SU-DHL-6 (cell line): ENCODE results near the gene PAQR4.
A peak's percentile ranks its signal among the peaks of the same experiment; 100 is the strongest.

Experiments used
- H2AFZ ChIP-seq: fragments of 200-600 bp; sonication (generic); 2 replicates; pipeline ENCODE4 v1.6.1; 2014; ENCODE audit warnings: low read depth, mild to moderate bottlenecking, moderate library complexity, mixed read lengths, antibody characterized with exemption, low read length; ENCODE audit not compliant: severe bottlenecking
- H3F3A ChIP-seq: fragments of 200-600 bp; shearing (Covaris generic); 2 replicates; pipeline ENCODE4 v1.6.0; 2016; ENCODE audit warnings: antibody characterized with exemption, mild to moderate bottlenecking; ENCODE audit not compliant: insufficient read depth
- H3K27ac ChIP-seq: fragments of 200-600 bp; sonication (generic); 2 replicates; pipeline ENCODE4 v1.5.1; 2016; ENCODE audit warnings: low read depth, mild to moderate bottlenecking, low read length, moderate library complexity, mixed read lengths
- H3K27me3 ChIP-seq: fragments of 200-600 bp; sonication (generic), shearing (Covaris generic); 2 replicates; pipeline ENCODE4 v1.6.0; 2014; ENCODE audit warnings: mild to moderate bottlenecking, low read length
- H3K36me3 ChIP-seq: fragments of 200-600 bp; sonication (generic); 2 replicates; pipeline ENCODE4 v1.6.1; 2014; ENCODE audit warnings: mild to moderate bottlenecking, low read length, mixed read lengths
- H3K4me2 ChIP-seq: fragments of 300-600, 200-600 bp; shearing (Covaris generic), sonication (generic); 2 replicates; pipeline ENCODE4 v1.6.0; 2014; ENCODE audit warnings: low read length, low read depth, mild to moderate bottlenecking; ENCODE audit not compliant: poor library complexity, severe bottlenecking
- H3K4me3 ChIP-seq: fragments of 200-600 bp; sonication (generic); 2 replicates; pipeline ENCODE4 v1.5.1; 2014; ENCODE audit warnings: antibody characterized with exemption, low read length, mild to moderate bottlenecking, mixed read lengths; ENCODE audit not compliant: insufficient read depth, poor library complexity, severe bottlenecking
- H3K79me2 ChIP-seq: fragments of 200-600 bp; sonication (generic); 2 replicates; pipeline ENCODE4 v1.6.1; 2014; ENCODE audit warnings: mild to moderate bottlenecking, low read length, moderate library complexity; ENCODE audit not compliant: insufficient read depth
- H3K9ac ChIP-seq: fragments of 200-600 bp; sonication (generic); 2 replicates; pipeline ENCODE4 v1.7.0; 2014; ENCODE audit warnings: mild to moderate bottlenecking, low read length
- H3K9me2 ChIP-seq: fragments of 200-600 bp; sonication (generic); replicated peaks from 2 replicates; pipeline ENCODE4 v1.6.1; 2014; ENCODE audit warnings: low read length; ENCODE audit not compliant: insufficient read depth
- H3K9me3 ChIP-seq: fragments of 200-600 bp; sonication (generic); 2 replicates; pipeline ENCODE4 v1.6.1; 2014; ENCODE audit warnings: low read length, mixed read lengths; ENCODE audit not compliant: insufficient read depth
- H4K20me1 ChIP-seq: fragments of 200-600 bp; sonication (generic); 2 replicates; pipeline ENCODE4 v1.6.1; 2014; ENCODE audit warnings: low read depth, mild to moderate bottlenecking, antibody characterized with exemption, low read length, moderate library complexity, mixed read lengths
- CTCF ChIP-seq: fragments of 200-600 bp; sonication (generic); IDR thresholded peaks from one replicate; pipeline ENCODE4 v1.5.1; 2017; ENCODE audit warnings: antibody characterized with exemption, mild to moderate bottlenecking, low read length, moderate library complexity; ENCODE audit not compliant: insufficient read depth, poor library complexity, severe bottlenecking
- EZH2phosphoT487 ChIP-seq: fragments of 200-600 bp; sonication (generic), shearing (Covaris generic); conservative IDR thresholded peaks from 2 replicates; pipeline ENCODE4 v1.6.1; 2018; ENCODE audit warnings: mild to moderate bottlenecking, antibody characterized with exemption, low read length, moderate library complexity, mixed read lengths

PAQR4 gene

GRCh38 chr16:2980227-2981176 lies 11.4 kb downstream of the PAQR4 start, which contains the start of gene PKMYT1:
Gene PKMYT1 (minus strand): TSS chr16:2980446. CDS start chr16:2979657, 789 bp downstream.
- Histone ChIP-seq H3K27ac (peak within 1 kb of the TSS; percentile 80), H2AFZ (peak within 1 kb of the TSS; percentile 29), H3F3A (peaks cover 21% of the 10 kb centered on the region), H3K9me3 (no peaks in the 10 kb centered on the region), H3K4me3 (peak within 1 kb of the TSS; percentile 83), H3K36me3 (no peaks in the 10 kb centered on the region), H3K27me3 (no peaks in the 10 kb centered on the region), H3K9ac (peak within 1 kb of the TSS; percentile 90), H3K9me2 (no peaks in the 10 kb centered on the region), H3K4me2 (peak within 1 kb of the TSS; percentile 76), H3K79me2 (peaks cover 23% of the 10 kb centered on the region), H4K20me1 (no peaks in the 10 kb centered on the region)
- TF ChIP-seq EZH2phosphoT487 = no peak
- no peak for TF ChIP-seq CTCF

DNA sequence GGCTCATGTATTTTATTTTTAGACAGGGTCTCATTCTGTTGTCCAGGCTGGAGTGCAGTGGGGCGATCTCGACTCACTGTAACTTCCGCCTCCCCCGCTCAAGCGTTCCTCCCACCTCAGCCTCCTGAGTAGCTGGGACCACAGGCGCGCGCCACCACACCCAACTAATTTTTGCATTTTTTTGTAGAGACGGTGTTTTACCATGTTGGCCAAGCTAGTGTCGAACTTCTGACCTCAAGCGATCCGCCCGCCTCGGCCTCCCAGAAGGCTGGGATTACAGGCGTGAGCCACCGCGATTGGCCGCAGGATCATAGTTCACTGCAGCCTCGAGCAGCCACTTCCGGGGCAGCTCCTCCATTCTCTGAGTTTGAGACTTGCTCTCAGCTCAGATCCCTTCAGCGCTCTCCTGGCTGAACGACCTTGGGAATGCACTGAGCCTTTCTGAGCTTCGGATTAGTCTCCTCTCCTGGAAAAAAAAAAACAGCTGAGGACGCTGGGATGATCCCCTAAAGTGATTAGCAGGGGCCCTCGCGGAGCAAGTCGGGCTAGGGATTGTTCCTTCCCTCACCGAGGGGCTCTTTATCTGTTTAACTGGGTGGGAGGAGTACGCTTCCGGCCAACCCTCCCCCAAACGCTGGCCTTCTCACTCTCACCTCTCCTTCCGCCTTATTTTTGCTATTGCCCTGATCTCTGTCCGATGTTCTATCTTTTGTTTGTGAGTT lies 12.2 kb downstream of the PAQR4 start:
- H3K4me3 ChIP-seq = peak overlapping the region; percentile 83

DNA sequence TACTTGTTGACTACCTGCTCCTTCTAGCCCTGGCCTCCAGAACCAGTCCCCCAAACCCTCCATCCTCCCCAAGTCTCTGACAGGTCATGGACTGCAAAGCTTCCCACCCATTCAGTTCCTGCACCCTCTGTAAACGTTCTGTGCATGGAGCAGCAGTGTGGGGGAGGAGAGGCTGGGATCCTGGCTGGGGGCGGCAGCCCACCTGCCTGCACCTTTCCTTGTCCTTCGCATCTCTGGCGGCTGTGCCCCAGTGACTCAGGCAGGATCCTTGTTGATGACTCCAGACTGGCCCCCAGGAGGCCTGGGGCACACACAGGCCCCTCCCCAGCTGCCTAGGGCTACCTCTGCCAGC lies 12.7 kb downstream of the PAQR4 start:
- H3K27ac ChIP-seq = peak overlapping the region; percentile 84; the same call in 1 of the 2 replicates
- no peaks in the 10 kb centered on the region for H4K20me1 ChIP-seq
- H3K9me3 ChIP-seq = no peaks in the 10 kb centered on the region
- H2AFZ ChIP-seq = no peak overlapping the region
- no peak overlapping the region for H3K4me3 ChIP-seq
- H3F3A ChIP-seq = peaks cover 18% of the 10 kb centered on the region
- no peak overlapping the region for H3K4me2 ChIP-seq
- H3K9me2 ChIP-seq = no peaks in the 10 kb centered on the region
- no peaks in the 10 kb centered on the region for H3K27me3 ChIP-seq
- H3K9ac ChIP-seq = no peak overlapping the region
- H3K79me2 ChIP-seq = peaks cover 23% of the 10 kb centered on the region
- TF ChIP-seq CTCF = no peak
- TF ChIP-seq EZH2phosphoT487 = no peak
- no peaks in the 10 kb centered on the region for H3K36me3 ChIP-seq

More for the DNA sequence above, 12.2 kb downstream of the PAQR4 start:
- Histone ChIP-seq H2AFZ (no peak overlapping the region), H3K4me2 (peak overlapping the region; percentile 76), H3K36me3 (no peaks in the 10 kb centered on the region), H3K9me2 (no peaks in the 10 kb centered on the region), H3K9me3 (no peaks in the 10 kb centered on the region), H3K27ac (no peak overlapping the region), H3K79me2 (peaks cover 23% of the 10 kb centered on the region), H3K9ac (peak overlapping the region; percentile 90), H3K27me3 (no peaks in the 10 kb centered on the region), H3F3A (peaks cover 18% of the 10 kb centered on the region), H4K20me1 (no peaks in the 10 kb centered on the region)
- TF ChIP-seq CTCF (no peak), EZH2phosphoT487 (no peak)
